ENCODE results near the gene CEP57.

CEP57 gene

DNA sequence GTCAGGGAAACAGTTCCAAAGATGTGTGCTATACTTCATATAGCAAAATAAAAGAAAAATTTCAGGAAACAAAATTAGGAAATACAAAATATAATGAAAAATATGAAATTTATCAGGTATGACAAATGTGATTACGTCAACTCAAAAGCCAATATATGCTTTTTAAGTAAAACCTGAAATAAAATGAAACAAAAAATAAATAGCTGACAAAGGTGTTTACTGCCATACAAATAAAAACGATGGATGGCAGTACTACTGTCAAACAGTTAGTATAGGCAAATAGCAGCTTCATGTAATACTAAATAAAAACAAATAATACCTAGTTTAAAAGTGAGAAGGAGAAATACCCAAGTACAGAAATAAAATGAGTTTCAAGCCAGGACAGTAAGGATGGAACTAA lies 13.7 kb downstream of the CEP57 start:
- Histone ChIP-seq H3K4me1 (ENCODE audit: control insufficient read depth, insufficient read depth, low read length) (no peaks in the 10 kb centered on the region), H3K4me3 (ENCODE audit: low read depth, low read length) (no peak overlapping the region), H3K36me3 (ENCODE audit: control insufficient read depth in 2 of 2, insufficient read depth in 1 of 2, low read length in 2 of 2) (peaks cover 33 to 61% of the 10 kb centered on the region in 2 experiments), H3K9me3 (ENCODE audit: control insufficient read depth, insufficient read depth, low read depth, low read length) (no peaks in the 10 kb centered on the region), H3K27ac (ENCODE audit: extremely low read depth, low read depth, low read length) (no peak overlapping the region)
- CTCF ChIA-PET: interaction anchor here (0.7 to 1.0 kb wide), 3 partner anchors 31 to 250 kb away, joined by 3 read pairs; no protein-coding TSS in a partner anchor
- no peak for TF ChIP-seq RBAK (tag by site-specific recombination; IDR thresholded peaks at IDR 0.05)
- no peak for TF ChIP-seq ZNF654 (tag by site-specific recombination; IDR thresholded peaks at IDR 0.05; ENCODE audit: low read depth)
- TF ChIP-seq ZNF366 (tag by site-specific recombination; conservative IDR thresholded peaks at IDR 0.05): no peak
- TF ChIP-seq ZNF621 (tag by site-specific recombination; IDR thresholded peaks at IDR 0.05): no peak
- TF ChIP-seq, protein P1, sequence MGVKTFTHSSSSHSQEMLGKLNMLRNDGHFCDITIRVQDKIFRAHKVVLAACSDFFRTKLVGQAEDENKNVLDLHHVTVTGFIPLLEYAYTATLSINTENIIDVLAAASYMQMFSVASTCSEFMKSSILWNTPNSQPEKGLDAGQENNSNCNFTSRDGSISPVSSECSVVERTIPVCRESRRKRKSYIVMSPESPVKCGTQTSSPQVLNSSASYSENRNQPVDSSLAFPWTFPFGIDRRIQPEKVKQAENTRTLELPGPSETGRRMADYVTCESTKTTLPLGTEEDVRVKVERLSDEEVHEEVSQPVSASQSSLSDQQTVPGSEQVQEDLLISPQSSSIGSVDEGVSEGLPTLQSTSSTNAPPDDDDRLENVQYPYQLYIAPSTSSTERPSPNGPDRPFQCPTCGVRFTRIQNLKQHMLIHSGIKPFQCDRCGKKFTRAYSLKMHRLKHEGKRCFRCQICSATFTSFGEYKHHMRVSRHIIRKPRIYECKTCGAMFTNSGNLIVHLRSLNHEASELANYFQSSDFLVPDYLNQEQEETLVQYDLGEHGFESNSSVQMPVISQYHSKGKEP (tag by site-specific recombination; IDR thresholded peaks at IDR 0.05): no peak
- no peak for TF ChIP-seq ZNF433 (tag by site-specific recombination; IDR thresholded peaks at IDR 0.05; ENCODE audit: low read depth)
- no peak for TF ChIP-seq ZNF677 (tag by site-specific recombination; IDR thresholded peaks at IDR 0.05)
- no peak for TF ChIP-seq ZBTB8A (tag by site-specific recombination; IDR thresholded peaks at IDR 0.05)
- POLR2A ChIA-PET: no interaction called here

DNA sequence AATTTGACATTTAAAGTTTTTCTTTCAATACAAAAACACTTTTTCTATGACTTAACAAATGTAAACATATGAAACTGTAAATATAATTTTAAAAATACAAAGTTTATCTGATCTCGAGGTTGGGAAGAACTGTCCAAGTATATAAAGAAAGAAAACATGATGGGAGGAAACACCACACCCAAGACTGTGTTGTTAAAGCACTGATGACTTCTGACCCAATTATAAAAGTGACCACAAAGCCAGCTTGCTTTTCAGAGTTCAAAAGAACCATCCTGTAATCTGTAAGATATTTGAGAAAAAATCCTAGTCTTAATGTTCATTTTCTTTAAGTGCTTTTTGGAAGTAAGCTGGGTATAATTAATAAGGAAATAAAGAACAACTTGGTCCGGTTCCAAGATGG lies 15.6 kb downstream of the CEP57 start:
- H3K27ac ChIP-seq (ENCODE audit: extremely low read depth, low read depth, low read length): no peak overlapping the region
- ChIA-PET CTCF (no interaction called here), POLR2A (no interaction called here)
- peaks cover 23 to 43% of the 10 kb centered on the region in 2 experiments for H3K36me3 ChIP-seq (ENCODE audit: control insufficient read depth in 2 of 2, insufficient read depth in 1 of 2, low read length in 2 of 2)
- H3K4me1 ChIP-seq (ENCODE audit: control insufficient read depth, insufficient read depth, low read length): no peaks in the 10 kb centered on the region
- no peaks in the 10 kb centered on the region for H3K9me3 ChIP-seq (ENCODE audit: control insufficient read depth, insufficient read depth, low read depth, low read length)
- H3K4me3 ChIP-seq (ENCODE audit: low read depth, low read length): no peak overlapping the region
- TF ChIP-seq ZNF843 (tag by site-specific recombination; IDR thresholded peaks at IDR 0.05) (no peak), ZNF155 (tag by site-specific recombination; IDR thresholded peaks at IDR 0.05) (no peak), IKZF3 (tag by site-specific recombination; IDR thresholded peaks at IDR 0.05) (no peak), ZNF19 (tag by site-specific recombination; IDR thresholded peaks at IDR 0.05; ENCODE audit: low read depth) (no peak), ZNF146 (tag by site-specific recombination; IDR thresholded peaks at IDR 0.05) (no peak), ZNF354C (tag by site-specific recombination; IDR thresholded peaks at IDR 0.05; ENCODE audit: borderline replicate concordance, low read depth) (no peak), ZNF530 (tag by site-specific recombination; IDR thresholded peaks at IDR 0.05; ENCODE audit: low read depth) (no peak), ZNF623 (tag by site-specific recombination; IDR thresholded peaks at IDR 0.05) (no peak), ZNF785 (tag by site-specific recombination; IDR thresholded peaks at IDR 0.05) (no peak), ZNF529 (tag by site-specific recombination; IDR thresholded peaks at IDR 0.05; ENCODE audit: insufficient replicate concordance) (no peak), ZNF157 (tag by site-specific recombination; IDR thresholded peaks at IDR 0.05) (no peak), KLF16 (tag by site-specific recombination; IDR thresholded peaks at IDR 0.05) (no peak), ZFP41 (tag by site-specific recombination; IDR thresholded peaks at IDR 0.05; ENCODE audit: borderline replicate concordance) (no peak), GLIS2 (tag by site-specific recombination; IDR thresholded peaks at IDR 0.05) (no peak)
- TF ChIP-seq, protein P1 (tag by site-specific recombination; IDR thresholded peaks at IDR 0.05): no peak
- TF ChIP-seq, protein P2, sequence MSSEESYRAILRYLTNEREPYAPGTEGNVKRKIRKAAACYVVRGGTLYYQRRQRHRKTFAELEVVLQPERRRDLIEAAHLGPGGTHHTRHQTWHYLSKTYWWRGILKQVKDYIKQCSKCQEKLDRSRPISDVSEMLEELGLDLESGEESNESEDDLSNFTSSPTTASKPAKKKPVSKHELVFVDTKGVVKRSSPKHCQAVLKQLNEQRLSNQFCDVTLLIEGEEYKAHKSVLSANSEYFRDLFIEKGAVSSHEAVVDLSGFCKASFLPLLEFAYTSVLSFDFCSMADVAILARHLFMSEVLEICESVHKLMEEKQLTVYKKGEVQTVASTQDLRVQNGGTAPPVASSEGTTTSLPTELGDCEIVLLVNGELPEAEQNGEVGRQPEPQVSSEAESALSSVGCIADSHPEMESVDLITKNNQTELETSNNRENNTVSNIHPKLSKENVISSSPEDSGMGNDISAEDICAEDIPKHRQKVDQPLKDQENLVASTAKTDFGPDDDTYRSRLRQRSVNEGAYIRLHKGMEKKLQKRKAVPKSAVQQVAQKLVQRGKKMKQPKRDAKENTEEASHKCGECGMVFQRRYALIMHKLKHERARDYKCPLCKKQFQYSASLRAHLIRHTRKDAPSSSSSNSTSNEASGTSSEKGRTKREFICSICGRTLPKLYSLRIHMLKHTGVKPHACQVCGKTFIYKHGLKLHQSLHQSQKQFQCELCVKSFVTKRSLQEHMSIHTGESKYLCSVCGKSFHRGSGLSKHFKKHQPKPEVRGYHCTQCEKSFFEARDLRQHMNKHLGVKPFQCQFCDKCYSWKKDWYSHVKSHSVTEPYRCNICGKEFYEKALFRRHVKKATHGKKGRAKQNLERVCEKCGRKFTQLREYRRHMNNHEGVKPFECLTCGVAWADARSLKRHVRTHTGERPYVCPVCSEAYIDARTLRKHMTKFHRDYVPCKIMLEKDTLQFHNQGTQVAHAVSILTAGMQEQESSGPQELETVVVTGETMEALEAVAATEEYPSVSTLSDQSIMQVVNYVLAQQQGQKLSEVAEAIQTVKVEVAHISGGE (tag by site-specific recombination; conservative IDR thresholded peaks at IDR 0.05; ENCODE audit: low read depth): no peak
- TF ChIP-seq, protein P3, sequence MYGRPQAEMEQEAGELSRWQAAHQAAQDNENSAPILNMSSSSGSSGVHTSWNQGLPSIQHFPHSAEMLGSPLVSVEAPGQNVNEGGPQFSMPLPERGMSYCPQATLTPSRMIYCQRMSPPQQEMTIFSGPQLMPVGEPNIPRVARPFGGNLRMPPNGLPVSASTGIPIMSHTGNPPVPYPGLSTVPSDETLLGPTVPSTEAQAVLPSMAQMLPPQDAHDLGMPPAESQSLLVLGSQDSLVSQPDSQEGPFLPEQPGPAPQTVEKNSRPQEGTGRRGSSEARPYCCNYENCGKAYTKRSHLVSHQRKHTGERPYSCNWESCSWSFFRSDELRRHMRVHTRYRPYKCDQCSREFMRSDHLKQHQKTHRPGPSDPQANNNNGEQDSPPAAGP (tag by site-specific recombination; IDR thresholded peaks at IDR 0.05): no peak
- TF ChIP-seq, protein P4, sequence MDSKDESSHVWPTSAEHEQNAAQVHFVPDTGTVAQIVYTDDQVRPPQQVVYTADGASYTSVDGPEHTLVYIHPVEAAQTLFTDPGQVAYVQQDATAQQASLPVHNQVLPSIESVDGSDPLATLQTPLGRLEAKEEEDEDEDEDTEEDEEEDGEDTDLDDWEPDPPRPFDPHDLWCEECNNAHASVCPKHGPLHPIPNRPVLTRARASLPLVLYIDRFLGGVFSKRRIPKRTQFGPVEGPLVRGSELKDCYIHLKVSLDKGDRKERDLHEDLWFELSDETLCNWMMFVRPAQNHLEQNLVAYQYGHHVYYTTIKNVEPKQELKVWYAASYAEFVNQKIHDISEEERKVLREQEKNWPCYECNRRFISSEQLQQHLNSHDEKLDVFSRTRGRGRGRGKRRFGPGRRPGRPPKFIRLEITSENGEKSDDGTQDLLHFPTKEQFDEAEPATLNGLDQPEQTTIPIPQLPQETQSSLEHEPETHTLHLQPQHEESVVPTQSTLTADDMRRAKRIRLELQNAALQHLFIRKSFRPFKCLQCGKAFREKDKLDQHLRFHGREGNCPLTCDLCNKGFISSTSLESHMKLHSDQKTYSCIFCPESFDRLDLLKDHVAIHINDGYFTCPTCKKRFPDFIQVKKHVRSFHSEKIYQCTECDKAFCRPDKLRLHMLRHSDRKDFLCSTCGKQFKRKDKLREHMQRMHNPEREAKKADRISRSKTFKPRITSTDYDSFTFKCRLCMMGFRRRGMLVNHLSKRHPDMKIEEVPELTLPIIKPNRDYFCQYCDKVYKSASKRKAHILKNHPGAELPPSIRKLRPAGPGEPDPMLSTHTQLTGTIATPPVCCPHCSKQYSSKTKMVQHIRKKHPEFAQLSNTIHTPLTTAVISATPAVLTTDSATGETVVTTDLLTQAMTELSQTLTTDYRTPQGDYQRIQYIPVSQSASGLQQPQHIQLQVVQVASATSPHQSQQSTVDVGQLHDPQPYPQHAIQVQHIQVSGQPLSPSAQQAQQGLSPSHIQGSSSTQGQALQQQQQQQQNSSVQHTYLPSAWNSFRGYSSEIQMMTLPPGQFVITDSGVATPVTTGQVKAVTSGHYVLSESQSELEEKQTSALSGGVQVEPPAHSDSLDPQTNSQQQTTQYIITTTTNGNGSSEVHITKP (tag by site-specific recombination; IDR thresholded peaks at IDR 0.05): no peak
